Measurements from ENCODE around the gene CCNY. TPM values are rescaled to one million over a fixed set of nuclear protein-coding genes. Genes with fewer than 3 reads are reported as not detected.

CCNY gene
- total RNA-seq, 1 donor from 2014 or later, result 41.3 TPM

- DNase-seq (ENCODE audit: low read depth), result no peak
- Histone ChIP-seq H3K36me3 (ENCODE audit: control insufficient read depth, insufficient read depth, low read length) (no peaks in the 10 kb centered on the region), H3K27me3 (ENCODE audit: control insufficient read depth, insufficient read depth, low read length) (no peaks in the 10 kb centered on the region), H3K4me3 (ENCODE audit: low read depth, low read length) (no peak overlapping the region)
- no peak for TF ChIP-seq CTCF (IDR thresholded peaks at IDR 0.05; ENCODE audit: insufficient read depth, low read length, poor library complexity, severe bottlenecking)
These were observed 225.4 kb downstream of the CCNY start for GRCh38 chr10:35561715-35562114.

GRCh38 chr10:35562427-35562826 lies 226.1 kb downstream of the CCNY start:
- H3K36me3 ChIP-seq (ENCODE audit: control insufficient read depth, insufficient read depth, low read length), result no peaks in the 10 kb centered on the region
- DNase-seq (ENCODE audit: low read depth), result no peak
- TF ChIP-seq CTCF (IDR thresholded peaks at IDR 0.05; ENCODE audit: insufficient read depth, low read length, poor library complexity, severe bottlenecking), result no peak
- H3K4me3 ChIP-seq (ENCODE audit: low read depth, low read length), result no peak overlapping the region
- no peaks in the 10 kb centered on the region for H3K27me3 ChIP-seq (ENCODE audit: control insufficient read depth, insufficient read depth, low read length)

GRCh38 chr10:35563261-35563891 lies 227.1 kb downstream of the CCNY start:
- no peak for DNase-seq (ENCODE audit: low read depth)
- H3K36me3 ChIP-seq (ENCODE audit: control insufficient read depth, insufficient read depth, low read length), result no peaks in the 10 kb centered on the region
- TF ChIP-seq CTCF (IDR thresholded peaks at IDR 0.05; ENCODE audit: insufficient read depth, low read length, poor library complexity, severe bottlenecking), result peak; percentile 100
- H3K4me3 ChIP-seq (ENCODE audit: low read depth, low read length), result no peak overlapping the region
- H3K27me3 ChIP-seq (ENCODE audit: control insufficient read depth, insufficient read depth, low read length), result no peaks in the 10 kb centered on the region

- Histone ChIP-seq H3K36me3 (ENCODE audit: control insufficient read depth, insufficient read depth, low read length) (no peaks in the 10 kb centered on the region), H3K27me3 (ENCODE audit: control insufficient read depth, insufficient read depth, low read length) (no peaks in the 10 kb centered on the region), H3K4me3 (ENCODE audit: low read depth, low read length) (no peak overlapping the region)
- DNase-seq (ENCODE audit: low read depth), result no peak
- TF ChIP-seq CTCF (IDR thresholded peaks at IDR 0.05; ENCODE audit: insufficient read depth, low read length, poor library complexity, severe bottlenecking), result no peak
These were observed 228.1 kb downstream of the CCNY start for GRCh38 chr10:35564341-35564968.

GRCh38 chr10:35565602-35566081 lies 229.3 kb downstream of the CCNY start:
- Histone ChIP-seq H3K27me3 (ENCODE audit: control insufficient read depth, insufficient read depth, low read length) (no peaks in the 10 kb centered on the region), H3K36me3 (ENCODE audit: control insufficient read depth, insufficient read depth, low read length) (no peaks in the 10 kb centered on the region), H3K4me3 (ENCODE audit: low read depth, low read length) (no peak overlapping the region)
- no peak for TF ChIP-seq CTCF (IDR thresholded peaks at IDR 0.05; ENCODE audit: insufficient read depth, low read length, poor library complexity, severe bottlenecking)
- DNase-seq (ENCODE audit: low read depth), result no peak

All from kidney epithelial cell (primary cell).